Stimulated activated CD8-positive, alpha-beta memory T cell treated with anti-CD3 and anti-CD28 coated beads, Interleukin-7, amount 100 ng/mL, for 1 hour (primary cell): Measurements from ENCODE around the gene PCSK4.
"Not testable (repeated sequence)": the region's sequence is repeated elsewhere in the genome, so short reads cannot be mapped to it uniquely, and the experiment has no call there.

ENCODE experiments used
- DNase-seq, 2 donors: peaks; one replicate each; pipeline ENCODE4 v3.0.0-alpha.2; 2020; ENCODE audit warnings: low read depth in 2 of 2

Gene PCSK4

GRCh38 chr19:1487576-1488281 is 2.4 kb downstream of the PCSK4 start:
- no peak for DNase-seq

GRCh38 chr19:1486720-1487575 is 3.2 kb downstream of the PCSK4 start:
- no peak for DNase-seq

- DNase-seq = no peak
Observed at GRCh38 chr19:1483979-1484428, 6.1 kb downstream of the PCSK4 start.

- DNase-seq = no peak
Observed at GRCh38 chr19:1483131-1483978, 6.8 kb downstream of the PCSK4 start.

GRCh38 chr19:1482361-1483130 is 7.6 kb downstream of the PCSK4 start:
- DNase-seq = no peak

GRCh38 chr19:1481893-1482360 is 8.2 kb downstream of the PCSK4 start:
- no peak for DNase-seq

- no peak for DNase-seq
Observed at GRCh38 chr19:1481224-1481892, 8.8 kb downstream of the PCSK4 start.

- peak; percentile 82 for DNase-seq
Observed at GRCh38 chr19:1478934-1479707, 11.0 kb downstream of the PCSK4 start, which contains the start of gene C19orf25. Gene C19orf25 (minus strand): TSS chr19:1479215. CDS start chr19:1478903, 312 bp downstream.

GRCh38 chr19:1477056-1477455 is 13.1 kb downstream of the PCSK4 start:
- not testable (repeated sequence) for DNase-seq

GRCh38 chr19:1475751-1476437 is 14.3 kb downstream of the PCSK4 start:
- no peak for DNase-seq

GRCh38 chr19:1474765-1475351 is 15.3 kb downstream of the PCSK4 start:
- no peak for DNase-seq

- DNase-seq = no peak
Observed at GRCh38 chr19:1474011-1474764, 16.0 kb downstream of the PCSK4 start.

GRCh38 chr19:1473085-1473851 is 16.9 kb downstream of the PCSK4 start:
- no peak for DNase-seq

GRCh38 chr19:1472231-1473084 is 17.7 kb downstream of the PCSK4 start:
- DNase-seq = no peak

- no peak for DNase-seq
Observed at GRCh38 chr19:1471515-1472160, 18.5 kb downstream of the PCSK4 start.
